Right hindlimb (tissue), 1 donor: ENCODE measurements around the gene PTCD3.

Experiments
- DNase-seq: peaks from one replicate; pipeline ENCODE4 v3.0.0-alpha.2; 2018

Gene PTCD3

DNA sequence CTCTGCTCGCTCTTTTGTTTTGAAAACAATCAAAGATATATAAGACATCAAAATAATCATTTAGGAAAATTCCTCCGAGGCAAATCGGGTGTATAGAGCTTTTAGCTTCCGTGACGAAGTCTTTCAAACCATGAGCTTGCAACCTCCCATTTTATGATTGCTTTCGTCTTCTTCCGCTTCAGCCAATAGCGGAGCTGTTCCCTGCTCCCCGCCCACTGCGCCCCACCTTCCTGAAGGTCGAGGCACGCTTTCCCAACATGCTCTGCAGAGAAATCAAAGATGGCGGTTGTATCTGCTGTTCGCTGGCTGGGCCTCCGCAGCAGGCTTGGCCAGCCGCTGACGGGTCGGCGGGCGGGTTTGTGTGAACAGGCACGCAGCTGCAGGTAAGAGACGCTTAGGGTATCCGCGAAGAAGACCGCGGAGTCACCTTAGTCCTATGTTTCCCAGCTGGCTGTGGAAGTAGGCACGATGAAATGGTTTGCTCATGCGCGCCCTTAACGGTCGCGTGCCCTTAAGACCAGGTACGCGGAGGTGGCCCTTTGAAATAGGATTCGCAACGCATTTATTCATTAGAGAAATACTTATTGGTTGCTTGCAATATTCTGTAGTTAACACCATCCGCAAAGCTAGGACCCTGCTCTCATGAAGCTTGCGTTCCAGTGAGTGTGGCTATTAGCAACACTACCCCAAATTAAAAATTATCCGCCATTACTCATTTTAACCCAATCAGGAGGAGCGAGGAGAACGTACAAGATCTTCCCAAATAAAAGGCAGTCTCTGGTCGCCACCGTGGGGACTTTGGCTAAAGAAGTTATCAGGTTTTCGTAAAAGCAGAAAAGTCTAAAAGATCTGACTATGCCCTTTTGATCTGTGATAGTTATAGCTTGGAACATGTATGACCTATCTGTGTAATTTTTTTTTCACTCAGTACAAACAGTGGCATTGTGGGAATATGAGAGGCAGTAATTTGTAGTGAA is at the start of gene PTCD3:
TSS of gene PTCD3 (plus strand) at position 267 of the 977 bp plus-strand sequence. CDS start at position 280, 13 bp downstream.
- peak; percentile 96 for DNase-seq

GRCh38 chr2:86056590-86057331 is 49.3 kb upstream of the PTCD3 start:
- DNase-seq, result no peak

DNA sequence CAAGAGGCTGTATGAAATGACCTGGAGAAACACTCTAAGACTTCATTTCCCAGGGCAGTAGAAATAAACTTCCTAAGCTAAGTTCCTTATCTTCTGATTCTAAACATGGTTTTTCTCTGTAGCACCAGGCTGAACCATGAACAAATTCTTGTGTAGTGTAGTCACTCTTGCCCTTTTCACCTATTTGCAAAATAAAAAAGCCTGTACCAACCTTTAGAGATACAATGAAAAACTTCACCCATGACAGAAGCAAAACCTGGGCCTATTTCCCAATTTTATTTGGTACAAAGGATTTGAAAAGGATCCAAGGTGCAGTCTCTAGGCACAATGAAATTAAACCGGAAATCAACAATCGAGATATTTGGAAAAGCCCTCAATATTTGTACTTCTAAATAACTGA is 44.0 kb upstream of the PTCD3 start:
- no peak for DNase-seq

DNA sequence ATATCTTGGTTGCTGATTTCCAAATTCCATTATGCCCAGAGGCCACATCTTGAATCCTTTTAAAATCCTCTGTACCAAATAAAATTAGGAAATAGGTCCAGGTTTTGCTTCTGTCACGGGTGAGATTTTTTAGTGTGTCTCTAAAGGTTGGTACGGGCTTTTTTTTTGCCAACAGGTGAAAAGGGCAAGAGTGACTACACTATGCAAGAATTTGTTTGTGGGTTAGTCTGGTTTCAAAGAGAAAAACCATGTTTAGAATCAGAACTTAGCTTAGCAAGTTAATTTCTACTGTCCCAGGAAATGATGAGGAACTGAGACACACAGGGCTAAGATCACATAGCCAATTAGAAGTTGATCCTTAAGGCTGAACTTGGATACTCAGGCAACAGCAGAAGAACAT is 42.0 kb upstream of the PTCD3 start:
- no peak for DNase-seq

GRCh38 chr2:86065512-86065911 is 40.5 kb upstream of the PTCD3 start:
- no peak for DNase-seq

DNA sequence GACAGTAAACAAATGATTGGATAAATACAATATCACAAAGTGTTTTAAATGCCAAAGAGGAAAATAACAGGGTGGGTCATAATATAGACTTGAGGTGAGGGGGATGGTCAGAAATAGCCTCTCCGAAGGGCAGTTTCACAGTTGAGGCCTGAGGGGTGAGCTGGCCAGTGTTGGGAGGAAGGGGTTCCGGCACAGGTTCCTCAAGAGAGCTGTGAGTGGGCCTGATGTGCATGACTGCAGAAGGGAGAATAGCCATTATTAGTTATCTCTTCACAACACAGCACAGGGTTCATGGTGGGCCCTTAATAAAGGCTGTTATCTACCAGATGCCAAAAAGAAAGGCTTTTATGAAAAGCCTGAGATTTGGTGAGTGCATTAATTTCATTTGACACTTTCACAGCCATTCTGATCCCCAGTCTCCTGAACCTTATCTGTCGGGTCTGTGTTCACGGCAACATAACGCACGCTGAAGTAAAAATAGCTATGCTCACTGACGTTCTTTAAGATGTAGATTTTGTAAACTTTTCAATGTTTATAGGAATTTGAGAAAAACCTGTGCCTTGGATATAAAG is 39.9 kb upstream of the PTCD3 start:
- no peak for DNase-seq

GRCh38 chr2:86066915-86067314 is 39.1 kb upstream of the PTCD3 start:
- no peak for DNase-seq

GRCh38 chr2:86068136-86068588 is 37.9 kb upstream of the PTCD3 start:
- DNase-seq, result peak; percentile 53

- no peak for DNase-seq
These were observed 37.4 kb upstream of the PTCD3 start for GRCh38 chr2:86068648-86069047.

- no peak for DNase-seq
These were observed 36.8 kb upstream of the PTCD3 start for GRCh38 chr2:86069091-86069685.

- no peak for DNase-seq
These were observed 36.2 kb upstream of the PTCD3 start for GRCh38 chr2:86069783-86070339.

GRCh38 chr2:86070868-86071267 is 35.2 kb upstream of the PTCD3 start:
- DNase-seq, result no peak

GRCh38 chr2:86072271-86072858 is 33.7 kb upstream of the PTCD3 start:
- peak; percentile 73 for DNase-seq

- no peak for DNase-seq
These were observed 32.8 kb upstream of the PTCD3 start for GRCh38 chr2:86073225-86073624.

DNA sequence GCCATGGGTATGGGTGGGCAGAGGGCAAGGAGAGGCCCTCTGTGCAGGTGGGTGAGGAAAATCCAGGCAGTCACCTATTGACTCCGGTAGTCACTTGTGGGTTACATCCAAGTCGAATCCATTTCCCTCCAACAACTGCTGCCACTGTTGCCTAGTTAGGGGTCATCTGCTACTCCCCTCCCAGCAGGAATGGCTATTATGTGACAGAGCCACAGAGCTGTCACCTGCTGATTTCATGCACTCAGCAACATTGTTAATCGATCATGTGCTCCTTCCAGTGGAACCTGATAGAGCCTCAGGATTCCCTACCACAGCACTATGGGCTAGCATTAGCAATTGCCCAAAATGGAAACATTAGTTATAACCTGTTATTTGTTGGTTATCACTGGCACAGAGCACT is 31.8 kb upstream of the PTCD3 start:
- no peak for DNase-seq

GRCh38 chr2:86074811-86075210 is 31.2 kb upstream of the PTCD3 start:
- no peak for DNase-seq

- DNase-seq, result no peak
These were observed 30.1 kb upstream of the PTCD3 start for GRCh38 chr2:86075886-86076285.

DNA sequence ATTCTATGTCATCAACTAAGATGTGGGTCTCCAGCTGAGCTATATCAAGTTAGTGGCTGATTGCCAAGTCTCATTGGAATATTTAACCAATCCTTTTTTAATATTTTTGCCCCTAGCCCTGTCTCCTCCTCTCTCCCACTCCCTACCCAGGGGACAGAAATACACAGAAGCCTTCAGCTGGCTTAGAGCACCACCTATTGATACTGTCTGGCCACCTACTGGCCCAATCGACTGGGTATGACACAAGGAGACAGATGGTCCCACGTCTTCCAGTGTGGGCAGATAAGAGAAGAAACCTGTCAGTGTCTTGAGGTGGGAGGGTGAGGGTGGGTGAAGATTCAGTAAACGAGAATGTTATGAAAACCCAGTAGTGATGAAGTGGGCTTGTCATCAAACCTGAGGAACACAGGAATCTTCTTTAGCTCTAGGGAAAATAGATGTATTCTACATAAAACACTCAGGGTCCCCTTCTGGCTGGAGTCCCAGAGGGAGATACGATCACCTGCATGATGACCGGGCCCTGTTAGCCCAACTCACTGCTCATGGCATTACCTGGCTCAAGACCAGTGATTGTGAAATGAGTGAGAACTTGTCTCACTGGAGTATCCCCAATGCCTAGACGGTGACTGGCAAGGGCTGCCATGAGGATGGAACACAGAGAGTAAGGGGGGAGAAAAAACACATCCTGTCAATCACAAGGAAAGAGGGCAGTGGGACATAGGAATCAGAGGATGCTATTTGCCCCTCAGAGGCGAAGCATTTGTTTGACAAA is 27.1 kb upstream of the PTCD3 start:
- DNase-seq, result peak; percentile 45

- peak; percentile 77 for DNase-seq
These were observed 25.8 kb upstream of the PTCD3 start for GRCh38 chr2:86079981-86080911.

- DNase-seq, result no peak
These were observed 24.3 kb upstream of the PTCD3 start for GRCh38 chr2:86081724-86082123.
